GM23338 (cell line): Measurements from ENCODE around the gene ADSL. TPM values are rescaled to one million over a fixed set of nuclear protein-coding genes. Genes with fewer than 3 reads are reported as not detected.

Experiments
- ATAC-seq: fragments of 200-7000 bp; cut with Tn5 transposase; 3 replicates; pipeline ENCODE4 v1.9.1; 2020
- DNase-seq: peaks from one replicate; pipeline ENCODE4 v3.0.0-alpha.2; 2015; ENCODE audit warnings: low spot score
- H2AFZ ChIP-seq: fragments of 200-600 bp; sonication (generic); 2 replicates; pipeline ENCODE4 v1.8.0; 2016; ENCODE audit warnings: antibody characterized with exemption, mild to moderate bottlenecking, moderate library complexity
- H3F3A ChIP-seq: fragments of 200-600 bp; sonication (generic); replicated peaks from 2 replicates; pipeline ENCODE4 v1.8.0; 2017; ENCODE audit warnings: antibody characterized with exemption, mixed run types, low read depth
- H3K27ac ChIP-seq: fragments of 200-600 bp; sonication (generic); 2 replicates; pipeline ENCODE4 v1.6.1; 2016; ENCODE audit warnings: low read depth
- H3K27me3 ChIP-seq: fragments of 200-600 bp; sonication (generic); 2 replicates; pipeline ENCODE4 v1.8.0; 2016; ENCODE audit warnings: mild to moderate bottlenecking, mixed run types, moderate library complexity; ENCODE audit not compliant: insufficient read depth
- H3K36me3 ChIP-seq: fragments of 200-600 bp; sonication (generic); 2 replicates; pipeline ENCODE4 v1.8.0; 2016; ENCODE audit warnings: mild to moderate bottlenecking; ENCODE audit not compliant: insufficient read depth
- H3K4me1 ChIP-seq: fragments of 200-600 bp; sonication (generic); 2 replicates; pipeline ENCODE4 v1.8.0; 2016; ENCODE audit warnings: mild to moderate bottlenecking, moderate library complexity; ENCODE audit not compliant: insufficient read depth
- H3K4me2 ChIP-seq: fragments of 200-600 bp; sonication (generic); 2 replicates; pipeline ENCODE4 v1.7.1; 2017; ENCODE audit warnings: mixed run types
- H3K4me3 ChIP-seq: fragments of 200-600 bp; sonication (generic); 2 replicates; pipeline ENCODE4 v1.6.1; 2016; ENCODE audit warnings: mixed run types
- H3K79me2 ChIP-seq: fragments of 200-600 bp; sonication (generic); replicated peaks from 2 replicates; pipeline ENCODE4 v1.8.0; 2017; ENCODE audit warnings: mild to moderate bottlenecking; ENCODE audit not compliant: insufficient read depth
- H3K9me2 ChIP-seq: fragments of 200-600 bp; sonication (generic); 2 replicates; pipeline ENCODE4 v1.8.0; 2017; ENCODE audit not compliant: insufficient read depth
- H4K20me1 ChIP-seq: fragments of 200-600 bp; sonication (generic); replicated peaks from 2 replicates; pipeline ENCODE4 v1.8.0; 2017; ENCODE audit warnings: mild to moderate bottlenecking; ENCODE audit not compliant: insufficient read depth
- H3K27ac Mint-ChIP-seq: 2 replicates; pipeline ENCODE4 v1.8.0; 2020; ENCODE audit warnings: inconsistent platforms, mild to moderate bottlenecking, moderate library complexity, mixed read lengths
- H3K27me3 Mint-ChIP-seq: 3 replicates; pipeline ENCODE4 v1.8.0; 2022; ENCODE audit warnings: low read depth, mild to moderate bottlenecking, moderate library complexity, mixed read lengths, inconsistent platforms; ENCODE audit not compliant: insufficient read depth, poor library complexity
- H3K36me3 Mint-ChIP-seq: 3 replicates; pipeline ENCODE4 v1.8.0; 2021; ENCODE audit warnings: low read depth, mild to moderate bottlenecking, inconsistent platforms, moderate library complexity, mixed read lengths
- H3K4me1 Mint-ChIP-seq: 3 replicates; pipeline ENCODE4 v1.8.0; 2020; ENCODE audit warnings: mild to moderate bottlenecking, inconsistent platforms, mixed read lengths
- H3K4me3 Mint-ChIP-seq: 3 replicates; pipeline ENCODE4 v1.8.0; 2021; ENCODE audit warnings: moderate library complexity, mild to moderate bottlenecking, inconsistent platforms, mixed read lengths
- H3K9me3 Mint-ChIP-seq: 3 replicates; pipeline ENCODE4 v1.8.0; 2020; ENCODE audit warnings: moderate library complexity, mild to moderate bottlenecking, inconsistent platforms, mixed read lengths
- CREB1 ChIP-seq: fragments of 250-450 bp; sonication (Bioruptor Pico); IDR thresholded peaks from 2 replicates; pipeline ENCODE4 v1.5.0; 2020; ENCODE audit warnings: low read depth, mild to moderate bottlenecking, moderate library complexity
- EZH2 ChIP-seq: fragments of 200-600 bp; sonication (generic); IDR thresholded peaks from one replicate; pipeline ENCODE4 v1.8.0; 2017; ENCODE audit warnings: antibody characterized with exemption, mild to moderate bottlenecking, low read depth; ENCODE audit not compliant: unreplicated experiment
- EZH2phosphoT487 ChIP-seq: fragments of 200-600 bp; sonication (generic); IDR thresholded peaks from one replicate; pipeline ENCODE4 v1.8.1; 2018; ENCODE audit warnings: antibody characterized with exemption; ENCODE audit not compliant: unreplicated experiment
- JUNB ChIP-seq: IDR thresholded peaks from one replicate; pipeline ENCODE4 v1.6.1; 2016; ENCODE audit warnings: antibody characterized with exemption; ENCODE audit not compliant: unreplicated experiment
- NANOG ChIP-seq: IDR thresholded peaks from 2 replicates; pipeline ENCODE4 v1.6.1; 2016; ENCODE audit warnings: antibody characterized with exemption, borderline replicate concordance
- POLR2AphosphoS5 ChIP-seq: IDR thresholded peaks from 2 replicates; pipeline ENCODE4 v1.6.1; 2016; ENCODE audit warnings: antibody characterized with exemption, low read depth
- ZNF114 ChIP-seq: fragments of 250-450 bp; sonication (Bioruptor Pico); IDR thresholded peaks from 2 replicates; pipeline ENCODE4 v1.5.0; 2020; ENCODE audit warnings: mild to moderate bottlenecking, moderate library complexity
- ZNF331 ChIP-seq: fragments of 250-450 bp; sonication (Bioruptor Pico); IDR thresholded peaks from 2 replicates; pipeline ENCODE4 v1.5.0; 2020; ENCODE audit warnings: low read depth, mild to moderate bottlenecking, moderate library complexity
- polyA plus RNA-seq: library from polyadenylated mRNA; unstranded; fragments of >200 nt; fragmentation: Nextera tagmentation; extraction: Ambion mirVana; gene quantifications from 2 replicates; pipeline ENCODE4 v1.2.1, GENCODE V29; 2016
- total RNA-seq: library from RNA; depleted of rRNA; stranded (reverse); fragments of >200 nt; shearing (Covaris generic); gene quantifications from 2 replicates; pipeline ENCODE4 v1.2.3, GENCODE V29; 2014
- TF ChIP-seq, protein P1 (sequence below), 2 experiments: fragments of 200-600 bp in 1 of 2; sonication (generic) in 1 of 2; conservative IDR thresholded peaks; 2 replicates each; pipeline versions ENCODE4 v1.5.1 to v1.6.1; 2016 to 2017; ENCODE audit warnings: antibody characterized with exemption in 2 of 2, low read depth in 2 of 2, mild to moderate bottlenecking in 2 of 2, moderate library complexity in 1 of 2
- TF ChIP-seq, protein P2 (sequence below): IDR thresholded peaks from one replicate; pipeline ENCODE4 v1.6.1; 2018; ENCODE audit warnings: antibody characterized with exemption; ENCODE audit not compliant: unreplicated experiment
- TF ChIP-seq, protein P3 (sequence below): IDR thresholded peaks from 2 replicates; pipeline ENCODE4 v1.6.1; 2016; ENCODE audit warnings: antibody characterized with exemption

The ADSL gene
- total and polyA plus RNA-seq, 2 experiments from 2014 or later: 120 to 232 TPM

DNA sequence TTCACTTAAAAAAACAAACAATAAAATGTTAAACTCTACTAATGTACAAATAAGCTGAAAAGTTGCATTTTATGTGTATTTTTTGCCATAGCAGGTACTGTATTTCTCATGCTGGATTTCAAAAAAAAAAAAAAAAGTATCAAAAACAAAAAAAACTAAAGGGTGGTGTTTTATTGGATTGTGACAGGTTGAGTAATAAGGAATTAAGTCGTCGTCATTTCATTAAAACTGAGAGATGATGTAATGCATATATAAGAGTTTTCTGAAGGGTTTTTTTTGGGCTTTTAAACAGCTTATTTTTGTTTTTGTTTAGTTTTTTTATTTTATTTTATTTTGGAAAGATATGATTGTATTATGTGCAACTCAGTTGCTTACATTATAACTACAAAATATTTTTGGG is 10.9 kb upstream of the ADSL start:
- H3K27ac ChIP-seq: no peak overlapping the region
- TF ChIP-seq, protein P1, sequence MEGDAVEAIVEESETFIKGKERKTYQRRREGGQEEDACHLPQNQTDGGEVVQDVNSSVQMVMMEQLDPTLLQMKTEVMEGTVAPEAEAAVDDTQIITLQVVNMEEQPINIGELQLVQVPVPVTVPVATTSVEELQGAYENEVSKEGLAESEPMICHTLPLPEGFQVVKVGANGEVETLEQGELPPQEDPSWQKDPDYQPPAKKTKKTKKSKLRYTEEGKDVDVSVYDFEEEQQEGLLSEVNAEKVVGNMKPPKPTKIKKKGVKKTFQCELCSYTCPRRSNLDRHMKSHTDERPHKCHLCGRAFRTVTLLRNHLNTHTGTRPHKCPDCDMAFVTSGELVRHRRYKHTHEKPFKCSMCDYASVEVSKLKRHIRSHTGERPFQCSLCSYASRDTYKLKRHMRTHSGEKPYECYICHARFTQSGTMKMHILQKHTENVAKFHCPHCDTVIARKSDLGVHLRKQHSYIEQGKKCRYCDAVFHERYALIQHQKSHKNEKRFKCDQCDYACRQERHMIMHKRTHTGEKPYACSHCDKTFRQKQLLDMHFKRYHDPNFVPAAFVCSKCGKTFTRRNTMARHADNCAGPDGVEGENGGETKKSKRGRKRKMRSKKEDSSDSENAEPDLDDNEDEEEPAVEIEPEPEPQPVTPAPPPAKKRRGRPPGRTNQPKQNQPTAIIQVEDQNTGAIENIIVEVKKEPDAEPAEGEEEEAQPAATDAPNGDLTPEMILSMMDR (conservative IDR thresholded peaks at IDR 0.05; ENCODE audit: low read depth in 2 of 2): no peak
- TF ChIP-seq ZNF331 (CRISPR knock-in tag): no peak
- TF ChIP-seq ZNF114 (CRISPR knock-in tag): no peak

DNA sequence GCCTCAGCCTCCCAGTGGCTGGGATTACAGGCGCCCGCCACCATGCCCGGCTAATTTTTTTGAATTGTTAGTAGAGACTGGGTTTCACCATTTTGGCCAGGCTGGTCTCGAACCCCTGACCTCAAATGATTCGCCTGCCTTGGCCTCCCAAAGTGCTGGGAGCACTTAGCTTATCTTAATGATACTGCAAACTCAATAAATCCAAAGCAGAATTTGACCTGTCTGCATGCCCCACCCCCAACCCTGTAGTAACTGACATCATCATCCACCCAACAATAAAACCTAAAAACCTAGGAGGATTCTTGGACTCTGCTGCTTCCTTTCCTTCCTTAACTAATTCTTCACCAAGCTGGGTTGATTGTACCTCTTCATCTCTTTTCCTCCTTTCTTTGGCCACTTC is 6.3 kb upstream of the ADSL start:
- TF ChIP-seq EZH2 (no peak), CREB1 (no peak), NANOG (no peak), ZNF114 (CRISPR knock-in tag) (no peak), JUNB (no peak), ZNF331 (CRISPR knock-in tag) (no peak), POLR2AphosphoS5 (no peak), EZH2phosphoT487 (no peak)
- TF ChIP-seq, protein P2, sequence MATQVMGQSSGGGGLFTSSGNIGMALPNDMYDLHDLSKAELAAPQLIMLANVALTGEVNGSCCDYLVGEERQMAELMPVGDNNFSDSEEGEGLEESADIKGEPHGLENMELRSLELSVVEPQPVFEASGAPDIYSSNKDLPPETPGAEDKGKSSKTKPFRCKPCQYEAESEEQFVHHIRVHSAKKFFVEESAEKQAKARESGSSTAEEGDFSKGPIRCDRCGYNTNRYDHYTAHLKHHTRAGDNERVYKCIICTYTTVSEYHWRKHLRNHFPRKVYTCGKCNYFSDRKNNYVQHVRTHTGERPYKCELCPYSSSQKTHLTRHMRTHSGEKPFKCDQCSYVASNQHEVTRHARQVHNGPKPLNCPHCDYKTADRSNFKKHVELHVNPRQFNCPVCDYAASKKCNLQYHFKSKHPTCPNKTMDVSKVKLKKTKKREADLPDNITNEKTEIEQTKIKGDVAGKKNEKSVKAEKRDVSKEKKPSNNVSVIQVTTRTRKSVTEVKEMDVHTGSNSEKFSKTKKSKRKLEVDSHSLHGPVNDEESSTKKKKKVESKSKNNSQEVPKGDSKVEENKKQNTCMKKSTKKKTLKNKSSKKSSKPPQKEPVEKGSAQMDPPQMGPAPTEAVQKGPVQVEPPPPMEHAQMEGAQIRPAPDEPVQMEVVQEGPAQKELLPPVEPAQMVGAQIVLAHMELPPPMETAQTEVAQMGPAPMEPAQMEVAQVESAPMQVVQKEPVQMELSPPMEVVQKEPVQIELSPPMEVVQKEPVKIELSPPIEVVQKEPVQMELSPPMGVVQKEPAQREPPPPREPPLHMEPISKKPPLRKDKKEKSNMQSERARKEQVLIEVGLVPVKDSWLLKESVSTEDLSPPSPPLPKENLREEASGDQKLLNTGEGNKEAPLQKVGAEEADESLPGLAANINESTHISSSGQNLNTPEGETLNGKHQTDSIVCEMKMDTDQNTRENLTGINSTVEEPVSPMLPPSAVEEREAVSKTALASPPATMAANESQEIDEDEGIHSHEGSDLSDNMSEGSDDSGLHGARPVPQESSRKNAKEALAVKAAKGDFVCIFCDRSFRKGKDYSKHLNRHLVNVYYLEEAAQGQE: no peak
- TF ChIP-seq, protein P3, sequence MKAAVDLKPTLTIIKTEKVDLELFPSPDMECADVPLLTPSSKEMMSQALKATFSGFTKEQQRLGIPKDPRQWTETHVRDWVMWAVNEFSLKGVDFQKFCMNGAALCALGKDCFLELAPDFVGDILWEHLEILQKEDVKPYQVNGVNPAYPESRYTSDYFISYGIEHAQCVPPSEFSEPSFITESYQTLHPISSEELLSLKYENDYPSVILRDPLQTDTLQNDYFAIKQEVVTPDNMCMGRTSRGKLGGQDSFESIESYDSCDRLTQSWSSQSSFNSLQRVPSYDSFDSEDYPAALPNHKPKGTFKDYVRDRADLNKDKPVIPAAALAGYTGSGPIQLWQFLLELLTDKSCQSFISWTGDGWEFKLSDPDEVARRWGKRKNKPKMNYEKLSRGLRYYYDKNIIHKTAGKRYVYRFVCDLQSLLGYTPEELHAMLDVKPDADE: no peak
- Histone ChIP-seq H3K4me2 (no peak overlapping the region), H3F3A (peaks cover 6% of the 10 kb centered on the region; the same call in 1 of the 2 replicates), H3K36me3 (no peaks in the 10 kb centered on the region), H2AFZ (no peak overlapping the region), H3K9me2 (no peaks in the 10 kb centered on the region), H3K4me3 (no peak overlapping the region), H3K79me2 (no peaks in the 10 kb centered on the region), H3K27me3 (no peaks in the 10 kb centered on the region), H4K20me1 (no peaks in the 10 kb centered on the region), H3K27ac (no peak overlapping the region), H3K4me1 (peaks cover 2% of the 10 kb centered on the region)
- DNase-seq (no peak), ATAC-seq (no peak)
- Mint-ChIP-seq H3K36me3 (peaks cover 5% of the 10 kb centered on the region; the same call in 1 of the 3 replicates), H3K9me3 (no peaks in the 10 kb centered on the region), H3K4me3 (no peak overlapping the region), H3K27me3 (peaks cover 3% of the 10 kb centered on the region), H3K4me1 (no peaks in the 10 kb centered on the region; the same call in 2 of the 3 replicates), H3K27ac (no peak overlapping the region)

More for the DNA sequence above, 10.9 kb upstream of the ADSL start:
- no peaks in the 10 kb centered on the region for H3K27me3 ChIP-seq
- Mint-ChIP-seq H3K9me3 (no peaks in the 10 kb centered on the region), H3K27me3 (peaks cover 3% of the 10 kb centered on the region), H3K4me1 (peaks cover 43% of the 10 kb centered on the region), H3K36me3 (peaks cover 11% of the 10 kb centered on the region; the same call in 2 of the 3 replicates), H3K27ac (no peak overlapping the region), H3K4me3 (no peak overlapping the region)
- H3K4me3 ChIP-seq: no peak overlapping the region
- H3K9me2 ChIP-seq: no peaks in the 10 kb centered on the region
- H3K79me2 ChIP-seq: no peaks in the 10 kb centered on the region
- H3F3A ChIP-seq: peaks cover 8% of the 10 kb centered on the region; the same call in 1 of the 2 replicates
- no peaks in the 10 kb centered on the region for H3K36me3 ChIP-seq
- ATAC-seq: no peak
- no peak overlapping the region for H3K4me2 ChIP-seq
- no peak for DNase-seq
- no peak overlapping the region for H2AFZ ChIP-seq
- no peaks in the 10 kb centered on the region for H4K20me1 ChIP-seq
- peaks cover 37% of the 10 kb centered on the region for H3K4me1 ChIP-seq
